Measurements from ENCODE around the gene E2F4.

Gene E2F4

GRCh38 chr16:67192781-67193361, 916 bp downstream of the E2F4 start:
- DNase-seq = no peak

- DNase-seq = no peak
Observed at GRCh38 chr16:67193536-67193935, 1.6 kb downstream of the E2F4 start.

GRCh38 chr16:67194260-67194659, 2.3 kb downstream of the E2F4 start:
- no peak for DNase-seq

- no peak for DNase-seq
Observed at GRCh38 chr16:67195676-67196075, 3.7 kb downstream of the E2F4 start.

- DNase-seq = no peak
Observed at GRCh38 chr16:67196881-67197280, 4.9 kb downstream of the E2F4 start.

GRCh38 chr16:67197704-67198103, 5.7 kb downstream of the E2F4 start:
- DNase-seq = no peak

GRCh38 chr16:67198238-67198734, 6.3 kb downstream of the E2F4 start:
- DNase-seq = no peak

- no peak for DNase-seq
Observed at GRCh38 chr16:67199011-67199807, 7.3 kb downstream of the E2F4 start, which contains the start of gene ELMO3. Gene ELMO3 (plus strand): TSS chr16:67199131. CDS start chr16:67199327, 196 bp downstream.

GRCh38 chr16:67199808-67200198, 7.8 kb downstream of the E2F4 start:
- no peak for DNase-seq

GRCh38 chr16:67200491-67200890, 8.5 kb downstream of the E2F4 start:
- DNase-seq = no peak

GRCh38 chr16:67201411-67202345, 9.7 kb downstream of the E2F4 start:
- no peak for DNase-seq

GRCh38 chr16:67202426-67202825, 10.5 kb downstream of the E2F4 start:
- no peak for DNase-seq

GRCh38 chr16:67202956-67203493, 11.1 kb downstream of the E2F4 start:
- no peak for DNase-seq

GRCh38 chr16:67204076-67204475, 12.1 kb downstream of the E2F4 start:
- no peak for DNase-seq

- no peak for DNase-seq
Observed at GRCh38 chr16:67206129-67206837, 14.3 kb downstream of the E2F4 start.

GRCh38 chr16:67206838-67207248, 14.9 kb downstream of the E2F4 start:
- no peak for DNase-seq

- DNase-seq = no peak
Observed at GRCh38 chr16:67207249-67208091, 15.5 kb downstream of the E2F4 start.

GRCh38 chr16:67208154-67208896, 16.4 kb downstream of the E2F4 start:
- no peak for DNase-seq

- DNase-seq = no peak
Observed at GRCh38 chr16:67209565-67209964, 17.6 kb downstream of the E2F4 start.
